GM18505 (cell line): Measurements from ENCODE around the gene MSH3.

Source experiments
- ATAC-seq: cut with Tn5 transposase; IDR thresholded peaks from one replicate; pipeline ENCODE4 v1.9.1; 2021; ENCODE audit not compliant: unreplicated experiment
- POLR2A ChIP-seq: IDR thresholded peaks from 4 replicates; pipeline ENCODE4 v1.6.1; 2011; ENCODE audit warnings: borderline replicate concordance; ENCODE audit not compliant: insufficient read depth, insufficient read length; ENCODE audit errors: extremely low read depth

MSH3 gene

GRCh38 chr5:80790698-80791097 lies 136.2 kb downstream of the MSH3 start:
- no peak for ATAC-seq
- no peak for TF ChIP-seq POLR2A

GRCh38 chr5:80793354-80793753 lies 138.9 kb downstream of the MSH3 start:
- no peak for ATAC-seq
- no peak for TF ChIP-seq POLR2A

GRCh38 chr5:80796846-80797245 lies 142.4 kb downstream of the MSH3 start:
- no peak for ATAC-seq
- TF ChIP-seq POLR2A: no peak

- ATAC-seq: no peak
- no peak for TF ChIP-seq POLR2A
These were observed 143.1 kb downstream of the MSH3 start for GRCh38 chr5:80797428-80798024.

GRCh38 chr5:80798166-80798565 lies 143.7 kb downstream of the MSH3 start:
- TF ChIP-seq POLR2A: no peak
- no peak for ATAC-seq

- ATAC-seq: no peak
These were observed 144.2 kb downstream of the MSH3 start for GRCh38 chr5:80798633-80799032.

GRCh38 chr5:80799041-80799440 lies 144.6 kb downstream of the MSH3 start:
- no peak for TF ChIP-seq POLR2A
- ATAC-seq: no peak

More at GRCh38 chr5:80798633-80799032, 144.2 kb downstream of the MSH3 start:
- no peak for TF ChIP-seq POLR2A

- ATAC-seq: no peak
- TF ChIP-seq POLR2A: no peak
These were observed 145.1 kb downstream of the MSH3 start for GRCh38 chr5:80799573-80799972.

- no peak for ATAC-seq
- no peak for TF ChIP-seq POLR2A
These were observed 149.9 kb downstream of the MSH3 start for GRCh38 chr5:80804332-80804731.

GRCh38 chr5:80805038-80805437 lies 150.6 kb downstream of the MSH3 start:
- ATAC-seq: no peak
- TF ChIP-seq POLR2A: no peak

GRCh38 chr5:80806929-80807328 lies 152.5 kb downstream of the MSH3 start:
- TF ChIP-seq POLR2A: no peak
- no peak for ATAC-seq

- TF ChIP-seq POLR2A: no peak
- ATAC-seq: no peak
These were observed 155.0 kb downstream of the MSH3 start for GRCh38 chr5:80809451-80809850.

GRCh38 chr5:80810425-80810824 lies 156.0 kb downstream of the MSH3 start:
- no peak for ATAC-seq
- TF ChIP-seq POLR2A: no peak

- TF ChIP-seq POLR2A: no peak
- no peak for ATAC-seq
These were observed 162.1 kb downstream of the MSH3 start for GRCh38 chr5:80816590-80816989.

- ATAC-seq: no peak
- TF ChIP-seq POLR2A: no peak
These were observed 166.2 kb downstream of the MSH3 start for GRCh38 chr5:80820685-80821084.
